ENCODE data around the gene TPCN1.

Gene TPCN1

DNA sequence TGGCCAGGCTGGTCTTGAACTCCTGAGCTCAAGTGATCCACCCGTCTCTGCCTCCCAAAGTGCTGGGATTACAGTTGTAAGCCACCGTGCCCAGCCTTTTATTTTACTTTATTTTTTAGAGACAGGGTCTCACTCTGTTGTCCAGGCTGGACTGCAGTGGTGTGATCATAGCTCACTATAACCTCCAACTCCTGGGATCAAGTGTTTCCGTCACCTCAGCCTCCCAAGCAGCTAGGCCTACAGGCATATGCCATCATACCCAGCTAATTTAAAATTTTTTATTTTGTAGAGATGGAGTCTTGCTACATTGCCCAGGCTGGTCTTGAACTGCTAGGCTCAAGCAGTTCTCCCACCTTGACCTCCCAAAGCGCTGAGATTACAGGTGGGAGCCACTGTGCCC lies 3.7 kb downstream of the TPCN1 start:
- no peak for DNase-seq (ENCODE audit: low read depth, low spot score)

DNA sequence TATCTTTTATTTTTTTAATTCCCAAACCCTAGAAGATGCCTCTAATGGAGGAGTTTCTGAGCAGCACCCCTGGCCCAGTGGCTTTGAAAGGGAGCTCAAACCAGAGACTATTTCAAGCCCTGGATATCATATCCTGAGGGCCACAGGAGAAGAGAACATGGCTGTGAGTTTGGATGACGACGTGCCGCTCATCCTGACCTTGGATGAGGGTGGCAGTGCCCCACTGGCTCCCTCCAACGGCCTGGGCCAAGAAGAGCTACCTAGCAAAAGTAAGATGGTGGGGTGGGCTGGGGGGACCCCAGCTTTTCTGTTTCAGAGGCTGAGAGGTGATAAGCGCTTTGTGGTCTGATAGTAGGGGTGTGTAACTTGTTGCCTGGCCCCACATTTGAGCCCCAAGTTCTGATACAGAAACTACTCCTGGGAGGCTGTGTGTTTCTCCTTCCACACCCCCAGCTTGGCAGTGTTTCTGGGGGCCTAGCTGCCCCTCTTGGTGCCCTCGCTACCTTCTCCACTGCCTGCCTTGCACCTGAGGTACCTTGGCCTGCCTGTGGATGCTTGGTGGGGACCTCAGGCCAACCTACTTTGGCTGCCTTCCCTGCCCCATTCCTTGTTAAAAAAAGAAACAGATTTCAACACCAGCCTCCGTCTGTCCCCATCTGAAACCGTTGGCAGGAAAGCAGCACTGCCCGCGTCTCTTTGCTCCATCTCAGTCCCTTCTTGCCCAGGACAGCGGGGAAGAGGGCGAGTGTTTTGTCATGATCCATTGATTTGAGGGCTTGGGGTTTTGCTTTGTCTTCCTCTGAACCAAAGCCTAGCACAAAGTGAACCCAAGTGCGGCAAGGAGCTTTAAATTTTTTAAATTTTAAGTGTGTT lies 5.7 kb downstream of the TPCN1 start:
- no peak for DNase-seq (ENCODE audit: low read depth, low spot score)

DNA sequence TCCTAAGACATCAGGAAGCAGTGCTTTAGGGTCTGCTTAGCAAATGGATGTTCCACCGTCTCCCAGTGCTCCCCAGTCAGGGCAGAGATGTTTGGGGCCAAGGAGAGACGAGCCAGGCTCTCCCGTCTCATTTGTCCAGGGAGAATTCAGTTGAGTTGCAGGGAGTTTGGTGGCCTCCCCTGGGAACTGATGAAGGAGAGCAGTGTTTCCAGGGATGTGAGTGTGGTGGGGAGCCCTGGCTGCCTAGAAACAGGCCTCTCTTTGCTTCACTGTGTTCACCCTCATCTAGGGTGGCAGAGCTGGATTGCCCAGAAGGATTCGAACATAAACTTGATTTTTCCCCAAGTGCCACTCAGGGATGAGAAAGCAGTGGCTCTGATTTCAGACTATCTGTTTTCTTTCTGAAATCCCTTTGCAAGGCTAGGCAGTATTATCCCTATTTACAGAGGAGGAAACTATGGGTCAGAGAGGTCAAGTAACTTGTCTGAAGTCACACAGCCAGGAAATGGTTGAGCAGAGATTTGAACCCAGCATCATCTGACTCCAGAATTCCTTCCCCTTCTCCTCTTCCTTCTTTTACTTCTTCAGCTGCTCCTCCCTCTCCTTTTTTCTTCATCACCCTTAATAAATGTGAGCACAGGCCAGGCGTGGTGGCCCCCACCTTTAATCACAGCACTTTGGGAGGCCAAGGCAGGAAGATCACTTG lies 6.6 kb downstream of the TPCN1 start:
- no peak for DNase-seq (ENCODE audit: low read depth, low spot score)

DNA sequence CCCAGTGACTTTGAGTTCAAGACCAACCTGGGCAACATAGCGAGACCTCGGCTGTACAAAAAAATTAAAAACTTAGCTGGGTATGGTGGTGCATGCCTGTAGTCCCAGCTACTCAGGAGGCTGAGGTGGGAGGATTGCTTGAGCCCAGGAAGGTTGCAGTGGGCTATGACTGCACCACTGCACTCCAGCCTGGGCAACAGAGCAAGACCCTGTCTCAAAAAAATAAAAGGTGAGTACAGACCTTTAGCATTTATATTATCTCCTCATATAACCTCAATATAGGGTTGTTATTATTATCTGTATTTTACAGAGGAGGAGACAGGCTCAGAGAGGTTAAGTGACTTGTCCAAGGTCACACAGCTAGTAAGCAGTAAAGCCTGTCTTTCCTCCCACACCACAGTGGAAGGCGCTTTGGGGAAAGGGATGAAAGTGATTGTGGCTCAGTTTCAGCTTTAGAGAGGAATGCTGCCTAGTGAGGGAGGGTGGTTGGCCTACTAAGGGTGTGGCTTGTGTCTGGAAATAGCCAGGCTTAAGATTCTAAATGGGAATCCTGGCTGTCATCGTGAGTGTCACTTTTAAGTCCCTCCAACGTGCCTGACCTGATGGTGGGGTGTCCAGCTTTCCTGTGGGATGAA lies 7.2 kb downstream of the TPCN1 start:
- peak; percentile 69 for DNase-seq (ENCODE audit: low read depth, low spot score)

DNA sequence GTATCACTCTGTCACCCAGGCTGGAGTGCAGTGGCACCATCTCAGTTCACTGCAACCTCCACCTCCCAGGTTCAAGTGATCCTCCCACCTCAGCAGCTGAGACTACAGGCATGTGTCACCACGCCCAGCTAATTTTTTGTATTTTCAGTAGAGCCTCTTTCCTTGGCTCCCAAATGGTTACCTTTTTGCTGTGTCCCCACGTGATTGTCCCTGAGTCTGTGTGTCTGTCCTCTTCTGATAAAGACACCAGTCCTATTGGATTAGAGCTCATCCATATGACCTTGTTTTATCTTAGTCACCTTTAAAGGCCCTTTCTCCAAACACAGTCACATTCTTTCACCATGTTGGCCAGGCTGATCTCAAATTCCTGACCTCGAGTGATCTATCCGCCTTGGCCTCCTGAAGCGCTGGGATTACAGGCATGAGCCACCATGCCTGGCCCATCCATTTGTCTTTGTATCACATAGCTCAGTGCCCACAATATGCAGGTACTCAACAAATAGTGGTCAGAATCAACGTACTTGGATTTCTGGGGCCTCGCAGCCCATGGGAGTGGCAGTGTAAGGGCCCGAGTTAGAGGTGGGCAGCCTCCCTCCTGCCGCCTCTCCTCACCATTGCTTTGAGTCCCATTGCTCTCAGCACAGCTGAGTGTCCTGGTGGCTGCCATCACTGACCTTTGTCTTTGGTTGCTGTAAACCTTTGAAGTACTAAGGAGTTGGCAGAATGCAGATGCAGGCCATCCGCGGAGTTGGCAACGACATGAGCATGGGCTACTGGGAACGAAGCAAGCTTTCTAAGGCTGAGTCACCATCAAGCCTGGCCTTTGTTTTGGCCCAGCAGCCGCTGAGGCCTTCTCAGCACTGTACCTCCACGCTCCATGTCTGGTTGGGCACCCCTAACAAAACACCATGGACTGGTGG lies 9.3 kb downstream of the TPCN1 start:
- peak; percentile 49 for DNase-seq (ENCODE audit: low read depth, low spot score)

DNA sequence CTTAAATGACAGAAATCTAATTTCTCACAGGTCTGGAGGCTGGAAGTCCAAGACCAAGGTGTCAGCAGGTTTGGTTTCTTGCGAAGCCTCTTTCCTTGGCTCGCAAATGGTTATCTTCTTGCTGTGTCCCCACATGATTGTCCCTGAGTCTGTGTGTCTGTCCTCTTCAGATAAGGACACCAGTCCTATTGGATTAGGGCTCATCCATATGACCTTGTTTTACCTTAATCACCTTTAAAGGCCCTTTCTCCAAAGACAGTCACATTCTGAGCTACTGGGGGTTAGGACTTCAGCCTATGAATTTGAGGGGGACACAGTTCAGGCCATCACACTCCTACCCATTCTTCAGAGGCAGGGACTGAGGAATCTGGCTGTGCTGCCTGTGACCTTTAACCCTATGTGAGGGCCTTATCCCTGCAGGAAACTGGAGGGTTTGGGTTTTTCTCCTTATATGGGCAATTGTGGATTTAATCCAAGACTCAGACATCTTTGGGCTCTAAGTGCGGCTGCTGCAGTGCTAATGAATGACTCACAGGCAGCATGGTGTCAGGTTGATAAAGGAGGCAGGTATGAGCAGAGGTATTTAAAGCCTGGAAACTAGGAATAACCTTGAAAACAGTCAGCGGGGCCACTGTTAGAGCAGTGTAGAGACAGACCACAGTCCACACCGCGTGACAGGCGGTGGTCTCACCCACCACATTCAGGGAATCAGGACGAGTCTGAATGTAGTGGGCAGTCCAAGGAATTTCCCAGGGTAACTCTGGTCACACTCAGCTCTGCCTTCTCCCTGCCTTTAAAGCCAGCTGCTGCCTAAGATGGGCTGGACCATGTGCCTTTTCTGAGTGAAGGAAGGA lies 10.2 kb downstream of the TPCN1 start:
- DNase-seq (ENCODE audit: low read depth, low spot score) = peak; percentile 84

DNA sequence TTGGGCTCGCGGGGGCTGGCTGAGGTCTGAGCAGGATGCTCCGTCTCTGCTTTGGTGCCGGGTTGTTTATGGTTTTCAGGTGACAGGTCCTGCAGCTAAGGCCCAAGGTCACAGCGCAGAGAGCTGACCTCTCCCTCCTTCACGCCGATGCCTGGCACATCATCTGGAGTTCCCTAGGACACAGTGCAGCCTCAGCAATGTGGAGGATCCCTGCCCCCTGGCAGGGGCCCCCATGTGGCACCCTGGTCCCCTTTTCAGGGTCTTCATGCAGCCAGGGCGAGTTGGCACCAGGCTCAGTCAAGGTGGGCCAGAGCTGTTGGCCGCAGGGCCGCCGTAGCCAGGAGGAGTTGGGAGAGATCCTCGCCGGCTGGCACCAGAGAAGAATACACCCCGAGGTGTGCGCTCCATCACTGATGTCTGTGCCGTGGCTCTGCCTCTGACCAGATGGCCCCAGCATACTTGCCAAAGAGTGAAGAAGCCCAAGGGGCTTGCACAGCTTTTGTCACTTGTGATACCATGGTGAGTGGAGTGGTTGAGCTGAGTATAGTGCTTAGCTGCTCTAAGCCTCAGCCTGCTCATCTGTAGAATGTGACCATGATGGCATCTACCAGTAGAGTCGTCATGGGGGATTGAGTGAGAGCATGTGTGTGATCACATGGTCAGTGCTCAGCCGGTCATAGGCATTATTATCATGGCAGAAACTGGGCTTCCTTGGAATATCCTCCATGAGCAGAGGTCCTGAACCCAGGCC lies 11.0 kb downstream of the TPCN1 start:
- DNase-seq (ENCODE audit: low read depth, low spot score) = no peak

DNA sequence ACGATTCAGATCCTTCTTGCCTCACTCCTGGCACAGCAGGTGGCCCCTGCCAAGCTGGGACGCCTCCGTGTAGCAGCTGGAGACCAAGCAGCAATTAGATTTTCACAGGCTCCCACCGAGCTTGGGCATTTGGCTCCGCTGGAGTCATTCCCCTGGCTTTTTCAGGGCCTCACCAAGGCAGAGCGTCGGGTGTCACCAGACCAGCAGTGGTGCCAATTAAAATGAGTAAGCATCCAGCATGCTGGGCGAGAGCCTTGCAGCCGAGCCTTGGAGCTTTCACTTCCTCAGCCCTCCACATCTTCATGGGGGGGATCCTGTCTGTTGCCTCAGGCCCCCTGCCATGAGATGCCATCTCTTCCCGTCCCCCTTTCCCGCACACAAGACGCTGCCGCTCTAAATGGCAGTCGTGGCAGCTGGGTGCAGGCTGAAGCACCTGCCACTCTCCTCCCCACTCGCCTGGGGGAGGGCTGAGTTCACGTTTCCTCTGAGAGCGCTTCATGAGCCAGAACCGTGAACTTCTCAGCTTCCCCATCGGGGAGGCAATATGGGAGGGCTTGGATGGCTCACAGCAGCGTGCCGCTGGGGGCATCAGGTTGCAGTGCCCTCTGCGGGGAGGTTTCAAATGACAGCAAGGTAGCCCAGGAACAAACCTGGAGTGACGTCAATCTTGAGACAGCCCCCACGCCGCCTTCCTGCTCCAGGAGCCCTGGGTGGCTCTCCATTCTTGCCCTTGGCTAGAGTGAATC lies 11.7 kb downstream of the TPCN1 start:
- DNase-seq (ENCODE audit: low read depth, low spot score) = peak; percentile 84

DNA sequence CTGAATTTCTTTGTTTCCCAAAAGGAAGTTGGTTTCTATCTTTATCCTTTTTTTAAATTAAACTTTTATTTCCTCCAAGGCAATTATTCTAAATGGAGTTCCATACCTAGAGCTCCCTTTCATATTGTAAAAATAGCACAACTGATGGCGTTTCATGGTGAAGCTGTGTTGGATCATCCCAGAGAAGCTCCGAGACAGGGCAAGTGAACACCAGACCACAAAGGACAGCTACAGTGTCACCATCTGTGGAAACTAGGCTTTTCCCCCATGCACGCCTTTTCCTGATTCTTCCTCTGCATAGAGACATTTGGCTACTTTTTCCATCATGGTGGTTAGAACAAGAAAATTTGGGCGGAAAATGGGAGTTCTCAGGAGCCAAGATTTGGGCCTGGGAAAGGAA lies 12.7 kb downstream of the TPCN1 start:
- no peak for DNase-seq (ENCODE audit: low read depth, low spot score)

DNA sequence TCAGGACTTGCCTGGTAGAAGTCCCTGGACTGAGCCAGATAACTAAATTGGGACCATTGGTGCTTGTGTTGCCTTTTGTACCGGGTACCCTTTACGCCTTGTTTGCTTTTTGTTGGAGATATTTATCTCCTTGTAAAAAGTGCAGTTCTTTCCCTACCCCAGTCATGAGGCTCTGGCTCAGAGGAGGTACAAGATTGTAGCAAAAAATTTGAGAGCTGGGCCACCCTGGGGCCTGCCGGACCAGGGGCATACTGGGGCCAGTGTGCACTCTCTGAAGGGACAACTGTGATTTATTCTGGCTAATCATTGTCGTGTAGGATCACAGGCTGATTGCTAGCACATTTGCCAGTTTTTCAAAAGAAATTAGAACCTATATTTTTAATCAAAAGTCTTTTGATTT lies 13.2 kb downstream of the TPCN1 start:
- DNase-seq (ENCODE audit: low read depth, low spot score) = no peak

DNA sequence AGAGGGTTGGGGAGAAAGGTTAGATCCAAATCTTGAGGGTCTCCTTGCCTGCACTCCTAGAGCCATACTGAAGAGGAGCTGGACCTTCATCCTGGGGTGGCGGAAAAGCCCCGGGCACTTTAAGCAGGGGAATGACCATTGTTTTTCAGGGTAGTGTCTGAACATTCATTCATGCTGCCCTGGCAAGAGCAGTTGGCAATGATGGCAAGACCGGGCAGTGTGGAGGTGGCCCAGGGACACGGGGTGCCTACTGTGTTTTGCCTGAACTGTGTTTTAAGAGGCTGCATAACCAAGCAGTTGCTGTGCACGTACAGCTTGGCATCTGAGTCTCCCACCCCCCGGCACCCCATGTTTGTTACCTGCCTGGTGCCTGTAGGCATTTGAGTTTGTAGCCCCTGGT lies 14.7 kb downstream of the TPCN1 start:
- DNase-seq (ENCODE audit: low read depth, low spot score) = no peak

DNA sequence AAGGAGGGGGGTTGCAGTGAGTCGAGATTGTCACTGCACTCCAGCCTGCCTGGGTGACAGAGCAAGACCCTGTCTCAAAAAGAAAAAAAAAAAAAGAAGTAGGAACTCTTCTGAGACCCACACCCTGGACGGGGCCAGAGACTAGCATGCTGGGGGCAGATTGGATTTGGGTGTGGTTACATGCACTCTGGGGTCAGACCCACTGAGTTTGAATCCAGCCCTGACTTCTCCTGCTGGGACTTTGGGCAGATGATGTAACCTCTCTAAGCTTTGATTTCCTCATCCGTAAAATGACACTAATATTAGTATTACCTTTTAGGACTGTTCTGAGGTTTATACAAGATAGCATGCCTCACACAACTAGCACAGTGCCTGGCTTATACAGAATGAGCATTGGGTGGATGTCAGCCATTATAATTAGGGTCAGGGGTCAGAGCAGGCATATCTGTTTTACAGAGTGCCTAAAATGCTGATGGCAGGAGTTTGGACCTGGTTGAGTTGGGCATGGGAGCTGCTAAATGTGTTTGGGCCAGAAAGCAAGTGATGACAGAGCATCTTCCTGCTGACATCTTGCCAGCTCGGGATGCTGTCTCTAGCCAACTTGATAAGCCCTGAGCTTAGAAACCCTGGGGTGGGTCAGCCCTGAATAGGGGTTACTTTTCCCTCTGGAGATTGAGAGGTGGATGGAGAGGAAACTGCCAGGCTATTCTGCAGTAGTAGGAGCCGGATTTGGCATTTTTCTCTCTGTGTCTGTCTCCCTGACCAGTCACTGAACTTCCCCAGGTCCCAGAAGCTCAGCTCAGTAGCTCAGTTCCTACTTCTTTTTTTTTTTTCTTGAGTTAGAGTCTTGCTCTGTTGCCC lies 15.5 kb downstream of the TPCN1 start:
- no peak for DNase-seq (ENCODE audit: low read depth, low spot score)

DNA sequence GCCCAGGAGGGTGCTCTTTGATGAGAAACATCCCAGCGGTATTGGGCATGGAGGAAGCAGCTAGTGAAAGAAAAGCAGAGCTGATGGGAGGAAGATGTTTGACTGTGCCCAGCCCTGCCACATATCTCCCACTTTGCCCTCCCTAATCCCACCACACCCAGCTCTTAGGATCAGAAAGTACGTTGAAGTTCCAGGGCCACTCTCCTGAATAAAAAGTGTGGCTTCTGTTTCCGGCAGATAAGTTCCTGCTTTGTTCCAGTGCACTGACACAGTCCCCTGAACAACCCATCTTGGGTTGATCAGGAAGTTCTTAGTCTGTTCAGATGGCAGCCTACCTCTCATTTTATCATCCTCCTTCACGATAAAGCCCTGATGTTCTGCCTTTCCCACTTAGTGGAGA lies 16.5 kb downstream of the TPCN1 start:
- no peak for DNase-seq (ENCODE audit: low read depth, low spot score)

DNA sequence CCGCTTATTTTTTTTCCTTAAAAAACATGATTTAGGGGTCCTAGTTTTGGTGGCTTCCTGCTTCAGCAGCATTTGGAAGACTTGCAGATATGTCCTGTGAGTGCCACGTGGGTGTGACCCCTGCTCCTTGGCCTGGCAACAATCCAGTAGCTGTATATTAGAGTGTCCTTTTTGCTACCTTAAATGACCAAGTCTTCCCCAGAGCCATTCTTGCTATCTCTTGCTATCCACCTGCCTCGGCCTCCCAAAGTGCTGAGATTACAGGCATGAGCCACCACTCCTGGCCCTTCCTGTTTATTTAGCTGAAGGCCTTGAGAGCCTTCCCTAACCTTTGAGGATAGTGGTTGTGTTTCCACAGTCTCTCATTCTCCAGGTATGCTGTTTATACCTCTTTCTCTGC lies 17.0 kb downstream of the TPCN1 start:
- no peak for DNase-seq (ENCODE audit: low read depth, low spot score)

DNA sequence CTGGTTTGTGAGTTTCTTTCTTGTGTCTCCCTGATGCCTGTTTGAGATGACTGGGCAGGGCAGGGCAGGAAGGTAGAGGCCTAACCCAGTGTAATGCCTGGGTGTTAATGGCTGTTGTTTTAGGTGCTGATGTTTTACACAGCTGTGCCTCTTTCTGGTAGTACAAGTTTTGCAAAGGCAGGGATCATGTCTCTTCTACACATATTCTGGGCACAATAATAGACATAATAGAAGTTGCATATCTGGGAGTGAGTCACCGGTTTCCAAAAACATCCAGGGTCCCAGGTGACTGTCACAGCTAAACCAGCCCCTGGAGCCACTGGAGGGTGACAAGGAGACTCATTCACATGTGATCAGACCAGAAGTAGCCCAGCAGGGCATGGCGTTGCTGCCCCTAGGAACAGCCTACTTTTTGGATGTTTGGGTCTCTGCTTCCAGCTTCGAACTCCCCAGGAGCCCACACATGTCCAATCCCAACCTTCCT lies 18.1 kb downstream of the TPCN1 start:
- DNase-seq (ENCODE audit: low read depth, low spot score) = no peak

DNA sequence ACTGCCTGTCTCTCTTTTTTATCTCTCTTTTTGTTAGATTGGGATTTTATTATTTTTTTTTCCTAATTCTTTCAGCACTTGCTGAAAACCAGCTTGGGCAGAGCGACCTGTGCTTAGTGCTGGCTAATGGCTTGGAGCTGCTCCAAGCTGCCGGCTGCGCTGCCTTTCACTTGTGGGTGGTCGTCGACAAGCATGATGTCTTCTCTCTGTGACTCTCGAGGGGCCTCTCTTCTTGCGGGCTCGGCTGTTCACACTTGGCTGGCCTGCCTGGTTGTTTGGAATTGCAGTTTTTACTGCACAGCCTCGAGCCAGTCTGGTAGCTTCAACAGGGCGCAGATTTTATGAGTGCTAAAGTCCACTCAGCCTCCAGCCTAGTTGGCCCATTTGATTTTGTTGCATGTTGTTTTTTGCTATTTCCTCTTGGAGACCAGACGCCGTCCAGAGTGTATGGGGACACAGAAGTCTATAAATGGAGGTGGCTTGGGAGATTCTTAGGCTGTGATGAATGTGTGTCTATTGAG lies 18.6 kb downstream of the TPCN1 start:
- DNase-seq (ENCODE audit: low read depth, low spot score) = no peak

DNA sequence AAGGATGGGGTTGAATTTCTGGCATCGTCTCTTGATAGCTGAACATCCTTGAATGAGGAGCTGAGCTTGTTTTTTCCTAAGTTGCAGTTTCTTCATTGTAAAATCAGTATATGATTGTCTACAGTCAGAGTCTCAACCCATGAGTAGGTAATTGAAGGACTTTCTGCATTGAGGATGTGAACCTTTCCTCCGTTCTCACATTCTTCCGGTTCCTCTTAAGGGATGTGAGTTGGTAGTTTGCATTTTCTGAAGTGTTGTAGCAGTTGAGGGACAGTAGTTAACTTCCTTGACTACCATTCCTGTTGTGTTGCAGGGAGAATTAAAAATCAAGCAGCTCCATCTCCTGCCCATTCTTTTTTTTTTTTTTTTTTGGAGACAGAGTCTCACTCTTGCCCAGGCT lies 19.1 kb downstream of the TPCN1 start:
- no peak for DNase-seq (ENCODE audit: low read depth, low spot score)

Measured in ELF-1 (cell line).